Psoas muscle (tissue), 8 donors: ENCODE data around the gene CSAD. TPM values are rescaled to one million over a fixed set of nuclear protein-coding genes. Genes with fewer than 3 reads are reported as not detected.

Experiments used
- ATAC-seq, 4 donors: fragments of 200-7000 bp; cut with Tn5 transposase; one replicate each; pipeline ENCODE4 v1.9.1; 2020; ENCODE audit warnings: moderate library complexity in 3 of 4, mild to moderate bottlenecking in 2 of 4
- DNase-seq, 2 donors: peaks; one replicate each; pipeline ENCODE4 v3.0.0-alpha.2; 2020
- H3K27ac ChIP-seq: fragments of 200-600 bp; one replicate; pipeline ENCODE4 v1.8.0; 2022
- H3K27me3 ChIP-seq, 3 donors: fragments of 200-600 bp in 1 of 3; one replicate each; pipeline versions ENCODE4 v1.6.1 to v1.8.0; 2013 to 2022; ENCODE audit warnings: low read length in 2 of 3, mild to moderate bottlenecking in 2 of 3, moderate library complexity in 1 of 3; ENCODE audit not compliant: insufficient read depth in 3 of 3
- H3K36me3 ChIP-seq, 2 donors: fragments of 200-600 bp in 1 of 2; one replicate each; pipeline versions ENCODE4 v1.6.1 to v1.8.0; 2013 to 2022; ENCODE audit warnings: low read depth in 1 of 2, mild to moderate bottlenecking in 1 of 2, moderate library complexity in 1 of 2; ENCODE audit not compliant: insufficient read depth in 1 of 2
- H3K4me1 ChIP-seq: fragments of 200-600 bp; one replicate; pipeline ENCODE4 v1.8.0; 2022
- H3K4me3 ChIP-seq: fragments of 200-600 bp; one replicate; pipeline ENCODE4 v1.8.0; 2022; ENCODE audit warnings: mild to moderate bottlenecking
- H3K9me3 ChIP-seq: fragments of 200-600 bp; one replicate; pipeline ENCODE4 v1.8.0; 2022
- CTCF ChIP-seq: fragments of 200-600 bp; IDR thresholded peaks from one replicate; pipeline ENCODE4 v1.8.0; 2022; ENCODE audit warnings: antibody characterized with exemption
- WGBS, 3 donors: extraction: QIAGEN DNeasy Blood & Tissue Kit; methylation state at CpG; one replicate each; pipeline versions ENCODE4 v1.1.6 to v1.1.7; 2013; 5-methylcytosine and 5-hydroxymethylcytosine counted together
- intact Hi-C, 2 donors: fragments of 100-400 bp; cut with DNase I; formaldehyde crosslinking; loops; one replicate each; pipeline versions ENCODE4 v1.11.0 to v1.14.2; 2022
- polyA plus RNA-seq, 3 donors: library from polyadenylated mRNA; stranded (reverse); fragments of 200-250 nt; gene quantifications; one replicate each; pipeline ENCODE4 v1.2.3, GENCODE V29; 2013
- total RNA-seq, 4 donors: library from RNA; stranded (reverse); fragmentation: NEBNext Ultra II Directional in 2 of 4; extraction: Animal tissue kit (Norgen Biotek cat#: 25700) in 2 of 4; gene quantifications; one replicate each; pipeline versions ENCODE4 v1.2.1 to v1.2.4, GENCODE V29; 2021 to 2023
- donor health status: healthy with polysubstance abuse.
- donor health status: DM: no; HTN: no; CAD: no; lungs with moderate emphysema.
- donor health status: Bipolar disorder and iron deficiency.
- donor health status: healthy.
- donor health status: DM: yes; HTN: yes; CAD: no.
- donor health status: DM: no; HTN: no; CAD: no.
- donor health status: DM: no; HTN: no; CAD: no.
- donor health status: DM: yes; HTN: yes; CAD: no.

CSAD gene
- total and polyA plus RNA-seq, 7 donors, result 3.9 to 7.8 (median 6.3) TPM

GRCh38 chr12:53201177-53201541, 20.4 kb upstream of the CSAD start:
- Histone ChIP-seq H3K4me1 (no peaks in the 10 kb centered on the region), H3K36me3 (no peaks in the 10 kb centered on the region), H3K9me3 (no peaks in the 10 kb centered on the region), H3K27ac (no peak overlapping the region), H3K27me3 (no peaks in the 10 kb centered on the region), H3K4me3 (no peak overlapping the region)
- DNase-seq (no peak), ATAC-seq (no peak)
- TF ChIP-seq CTCF, result no peak
- 78 to 93% (median 89%) methylated on average over 1 of the region's 1 CpG for WGBS, 3 donors
- intact Hi-C loops, result no loop called here

- no peak for TF ChIP-seq CTCF
- Histone ChIP-seq H3K4me1 (no peaks in the 10 kb centered on the region), H3K27me3 (no peaks in the 10 kb centered on the region), H3K36me3 (no peaks in the 10 kb centered on the region), H3K27ac (no peak overlapping the region), H3K4me3 (no peak overlapping the region), H3K9me3 (no peaks in the 10 kb centered on the region)
- WGBS, 3 donors, result 82 to 87% (median 83%) methylated on average over 10 of the region's 10 CpGs
- ATAC-seq (no peak), DNase-seq (no peak)
- intact Hi-C loops, result no loop called here
Measured at GRCh38 chr12:53200458-53201176, 19.9 kb upstream of the CSAD start.

GRCh38 chr12:53200107-53200457, 19.4 kb upstream of the CSAD start:
- intact Hi-C loops, result no loop called here
- DNase-seq, result no peak
- H3K9me3 ChIP-seq, result no peaks in the 10 kb centered on the region
- H3K36me3 ChIP-seq, result no peaks in the 10 kb centered on the region
- WGBS, 3 donors, result 87 to 100% (median 97%) methylated on average over 2 of the region's 2 CpGs
- H3K27ac ChIP-seq, result no peak overlapping the region
- no peak for ATAC-seq
- no peak overlapping the region for H3K4me3 ChIP-seq
- no peaks in the 10 kb centered on the region for H3K4me1 ChIP-seq
- TF ChIP-seq CTCF, result no peak
- H3K27me3 ChIP-seq, result peaks cover 0 to 3% (median 0%) of the 10 kb centered on the region in 3 donors

- Histone ChIP-seq H3K4me1 (no peaks in the 10 kb centered on the region), H3K27ac (no peak overlapping the region), H3K9me3 (no peaks in the 10 kb centered on the region), H3K27me3 (peaks cover 0 to 3% (median 0%) of the 10 kb centered on the region in 3 donors), H3K4me3 (no peak overlapping the region), H3K36me3 (no peaks in the 10 kb centered on the region)
- intact Hi-C loops, result loop anchor here in 1 of 2 donors (5.0 kb wide), 1 partner anchor 132 kb away; no protein-coding TSS in a partner anchor
- WGBS, 3 donors, result 89 to 93% (median 91%) methylated on average over 3 of the region's 3 CpGs
- no peak for DNase-seq
- no peak for TF ChIP-seq CTCF
- no peak for ATAC-seq
Measured at GRCh38 chr12:53199700-53200099, 19.0 kb upstream of the CSAD start.
